ENCODE data around the gene MYH11.

DNA sequence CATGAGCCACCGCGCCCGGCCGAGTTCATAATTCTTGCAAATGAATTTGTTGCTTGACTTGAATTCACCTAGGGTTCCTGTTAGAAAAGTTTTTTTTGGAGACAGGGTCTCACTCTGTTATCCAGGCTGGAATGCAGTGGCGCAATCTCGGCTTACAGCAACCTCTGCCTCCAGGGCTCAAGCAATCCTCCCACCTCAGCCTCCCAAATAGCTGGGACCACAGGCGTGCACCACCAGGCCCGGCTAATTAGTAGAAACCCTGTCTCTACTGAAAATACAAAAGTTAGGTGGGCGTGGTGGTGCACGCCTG is 99.8 kb downstream of the MYH11 start:
- no peak for TF ChIP-seq POLR2AphosphoS5 (IDR thresholded peaks at IDR 0.05)
- TF ChIP-seq, protein P1, sequence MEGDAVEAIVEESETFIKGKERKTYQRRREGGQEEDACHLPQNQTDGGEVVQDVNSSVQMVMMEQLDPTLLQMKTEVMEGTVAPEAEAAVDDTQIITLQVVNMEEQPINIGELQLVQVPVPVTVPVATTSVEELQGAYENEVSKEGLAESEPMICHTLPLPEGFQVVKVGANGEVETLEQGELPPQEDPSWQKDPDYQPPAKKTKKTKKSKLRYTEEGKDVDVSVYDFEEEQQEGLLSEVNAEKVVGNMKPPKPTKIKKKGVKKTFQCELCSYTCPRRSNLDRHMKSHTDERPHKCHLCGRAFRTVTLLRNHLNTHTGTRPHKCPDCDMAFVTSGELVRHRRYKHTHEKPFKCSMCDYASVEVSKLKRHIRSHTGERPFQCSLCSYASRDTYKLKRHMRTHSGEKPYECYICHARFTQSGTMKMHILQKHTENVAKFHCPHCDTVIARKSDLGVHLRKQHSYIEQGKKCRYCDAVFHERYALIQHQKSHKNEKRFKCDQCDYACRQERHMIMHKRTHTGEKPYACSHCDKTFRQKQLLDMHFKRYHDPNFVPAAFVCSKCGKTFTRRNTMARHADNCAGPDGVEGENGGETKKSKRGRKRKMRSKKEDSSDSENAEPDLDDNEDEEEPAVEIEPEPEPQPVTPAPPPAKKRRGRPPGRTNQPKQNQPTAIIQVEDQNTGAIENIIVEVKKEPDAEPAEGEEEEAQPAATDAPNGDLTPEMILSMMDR (IDR thresholded peaks at IDR 0.05), result no peak

All from breast epithelium (tissue), 3 donors.